H1 (cell line): Measurements from ENCODE around the gene LBX2. TPM values are rescaled to one million over a fixed set of nuclear protein-coding genes. Genes with fewer than 3 reads are reported as not detected.

Source experiments
- CTCF ChIA-PET: fragments of 300-600 bp; sonication (Branson Sonifier 250); formaldehyde crosslinking; loops from one replicate; lab custom pipeline; 2021; ENCODE audit not compliant: partially characterized antibody; lab: Charles Lee
- POLR2A ChIA-PET: fragments of 300-600 bp; sonication (Branson Sonifier 250); formaldehyde crosslinking; loops from one replicate; lab custom pipeline; 2021; ENCODE audit warnings: inconsistent platforms; ENCODE audit not compliant: partially characterized antibody; lab: Charles Lee
- DNase-seq, 2 experiments: peaks; one replicate each; pipeline versions ENCODE4 v3.0.0 to v3.0.0-alpha.2; 2010 to 2022; ENCODE audit warnings: low spot score in 2 of 2, low read depth in 1 of 2, mixed read lengths in 1 of 2
- FAIRE-seq: peaks from 2 replicates; lab custom pipeline; 2011; peaks lifted over from hg19 to GRCh38; lab: Jason Lieb, UNC
- H2AFZ ChIP-seq: 2 replicates; pipeline ENCODE4 v1.8.1; 2012; ENCODE audit warnings: low read length, inconsistent platforms
- H2AK5ac ChIP-seq: 2 replicates; pipeline ENCODE4 v1.6.1; 2013; ENCODE audit warnings: low read depth, low read length
- H2BK120ac ChIP-seq: replicated peaks from 2 replicates; pipeline ENCODE3; 2013; ENCODE audit warnings: low read depth, low read length, inconsistent platforms
- H2BK12ac ChIP-seq: 2 replicates; pipeline ENCODE4 v1.6.1; 2013; ENCODE audit warnings: low read depth, low read length
- H2BK15ac ChIP-seq: 2 replicates; pipeline ENCODE4 v1.6.1; 2013; ENCODE audit warnings: low read length
- H2BK20ac ChIP-seq: 2 replicates; pipeline ENCODE4 v1.6.1; 2013; ENCODE audit warnings: low read length
- H2BK5ac ChIP-seq: 2 replicates; pipeline ENCODE4 v1.6.1; 2013; ENCODE audit warnings: low read depth, low read length
- H3K14ac ChIP-seq: 2 replicates; pipeline ENCODE4 v1.6.1; 2013; ENCODE audit warnings: inconsistent platforms; ENCODE audit not compliant: insufficient read length
- H3K18ac ChIP-seq: 2 replicates; pipeline ENCODE4 v1.6.1; 2013; ENCODE audit warnings: low read length; ENCODE audit errors: extremely low read depth
- H3K23ac ChIP-seq: 2 replicates; pipeline ENCODE4 v1.6.1; 2013; ENCODE audit warnings: inconsistent platforms; ENCODE audit not compliant: insufficient read length
- H3K23me2 ChIP-seq: 2 replicates; pipeline ENCODE4 v1.6.1; 2013; ENCODE audit warnings: low read depth, low read length
- H3K27ac ChIP-seq: 2 replicates; pipeline ENCODE4 v1.6.1; 2011; ENCODE audit warnings: low read depth, low read length, inconsistent platforms
- H3K27me3 ChIP-seq, 4 experiments: replicated peaks in 1 of 4; 1 replicate in 1 of 4; 2 replicates in 3 of 4; pipeline versions ENCODE4 v1.6.1 to v1.8.1; 2011 to 2013; ENCODE audit warnings: low read length in 3 of 4, mild to moderate bottlenecking in 3 of 4, inconsistent platforms in 2 of 4, mixed read lengths in 2 of 4, moderate library complexity in 1 of 4; ENCODE audit not compliant: control insufficient read depth in 3 of 4, insufficient read depth in 3 of 4; ENCODE audit errors: extremely low read depth in 1 of 4
- H3K36me3 ChIP-seq, 4 experiments: 2 replicates each; pipeline versions ENCODE4 v1.6.1 to v1.8.1; 2011 to 2013; ENCODE audit warnings: mild to moderate bottlenecking in 4 of 4, low read length in 3 of 4, moderate library complexity in 2 of 4, control low read depth in 1 of 4, inconsistent platforms in 1 of 4; ENCODE audit not compliant: insufficient read depth in 4 of 4, control insufficient read depth in 2 of 4
- H3K4ac ChIP-seq: replicated peaks from 2 replicates; pipeline ENCODE3; 2013; ENCODE audit warnings: low read length, low read depth, mixed read lengths, inconsistent platforms; ENCODE audit not compliant: insufficient read length
- H3K4me1 ChIP-seq, 4 experiments: replicated peaks in 1 of 4; 1 replicate in 1 of 4; 2 replicates in 3 of 4; pipeline versions ENCODE4 v1.6.1 to v1.8.1; 2011 to 2013; ENCODE audit warnings: low read length in 3 of 4, inconsistent platforms in 2 of 4, mixed read lengths in 1 of 4; ENCODE audit not compliant: insufficient read depth in 4 of 4, control insufficient read depth in 3 of 4
- H3K4me2 ChIP-seq, 2 experiments: 2 replicates each; pipeline versions ENCODE4 v1.6.1 to v1.8.1; 2011 to 2013; ENCODE audit warnings: low read depth in 2 of 2, low read length in 2 of 2, control low read depth in 1 of 2, inconsistent platforms in 1 of 2, mild to moderate bottlenecking in 1 of 2; ENCODE audit not compliant: insufficient read depth in 1 of 2
- H3K4me3 ChIP-seq, 4 experiments: fragments of 200-600, 300-600 bp in 1 of 4; sonication (generic), shearing (Covaris generic), sonication (Bioruptor Twin) in 1 of 4; 2 replicates each; pipeline versions ENCODE4 v1.5.1 to v1.8.1; 2011 to 2016; ENCODE audit warnings: low read length in 4 of 4, low read depth in 3 of 4, control low read depth in 2 of 4, inconsistent platforms in 2 of 4, mild to moderate bottlenecking in 2 of 4, mixed read lengths in 1 of 4, moderate library complexity in 1 of 4; ENCODE audit not compliant: insufficient read depth in 2 of 4; ENCODE audit errors: extremely low read depth in 1 of 4
- H3K56ac ChIP-seq: replicated peaks from 2 replicates; pipeline ENCODE3; 2013; ENCODE audit warnings: low read depth, mild to moderate bottlenecking, mixed read lengths, low read length, inconsistent platforms; ENCODE audit not compliant: insufficient read length
- H3K79me1 ChIP-seq: 2 replicates; pipeline ENCODE4 v1.6.1; 2013; ENCODE audit warnings: low read depth, low read length, control low read depth
- H3K79me2 ChIP-seq, 2 experiments: 2 replicates each; pipeline versions ENCODE4 v1.6.1 to v1.8.1; 2012 to 2013; ENCODE audit warnings: low read length in 2 of 2, mild to moderate bottlenecking in 2 of 2, inconsistent platforms in 1 of 2; ENCODE audit not compliant: insufficient read depth in 2 of 2, control insufficient read depth in 1 of 2
- H3K9ac ChIP-seq, 4 experiments: replicated peaks in 1 of 4; 1 replicate in 1 of 4; 2 replicates in 3 of 4; pipeline versions ENCODE4 v1.6.1 to v1.8.1; 2011 to 2013; ENCODE audit warnings: low read depth in 3 of 4, low read length in 3 of 4, control low read depth in 2 of 4, mild to moderate bottlenecking in 2 of 4, moderate library complexity in 2 of 4, inconsistent platforms in 1 of 4; ENCODE audit errors: extremely low read depth in 1 of 4
- H3K9me3 ChIP-seq, 2 experiments: 2 replicates each; pipeline versions ENCODE4 v1.6.1 to v1.8.1; 2012 to 2013; ENCODE audit warnings: mild to moderate bottlenecking in 2 of 2, moderate library complexity in 2 of 2, control low read depth in 1 of 2, inconsistent platforms in 1 of 2, low read depth in 1 of 2, low read length in 1 of 2, mixed read lengths in 1 of 2; ENCODE audit not compliant: insufficient read depth in 2 of 2
- H4K20me1 ChIP-seq, 2 experiments: replicated peaks in 1 of 2; 2 replicates each; pipeline versions ENCODE3 to v1.8.1; 2011 to 2013; ENCODE audit warnings: inconsistent platforms in 2 of 2, low read length in 2 of 2, mild to moderate bottlenecking in 1 of 2; ENCODE audit not compliant: insufficient read depth in 2 of 2, control insufficient read depth in 1 of 2
- H4K5ac ChIP-seq: 2 replicates; pipeline ENCODE4 v1.6.1; 2013; ENCODE audit warnings: low read length, low read depth, mixed read lengths, inconsistent platforms; ENCODE audit not compliant: insufficient read length
- H4K8ac ChIP-seq: 2 replicates; pipeline ENCODE4 v1.8.0; 2013; ENCODE audit warnings: mild to moderate bottlenecking, moderate library complexity, low read length, inconsistent platforms; ENCODE audit not compliant: insufficient read depth; ENCODE audit errors: extremely low read depth
- H4K91ac ChIP-seq: replicated peaks from 2 replicates; pipeline ENCODE3; 2013; ENCODE audit warnings: low read length, mixed read lengths, inconsistent platforms; ENCODE audit not compliant: insufficient read length
- BCL11A ChIP-seq, 2 experiments: IDR thresholded peaks; one replicate each; pipeline ENCODE4 v1.6.1; 2011; ENCODE audit warnings: low read depth in 2 of 2, low read length in 2 of 2, mild to moderate bottlenecking in 2 of 2
- CHD1 ChIP-seq: IDR thresholded peaks from 2 replicates; pipeline ENCODE4 v1.6.1; 2012; ENCODE audit warnings: low read depth, low read length, improper control_type of control experiment
- HDAC6 ChIP-seq: IDR thresholded peaks from one replicate; pipeline ENCODE4 v1.7.1; 2012; ENCODE audit warnings: low read depth, mild to moderate bottlenecking, inconsistent platforms, low read length, moderate library complexity
- JUN ChIP-seq: IDR thresholded peaks from 2 replicates; pipeline ENCODE4 v1.6.1; 2011; ENCODE audit warnings: low read depth, mild to moderate bottlenecking, improper control_type of control experiment, low read length
- MAFK ChIP-seq: IDR thresholded peaks from 2 replicates; pipeline ENCODE4 v1.6.1; 2012; ENCODE audit warnings: low read depth, mild to moderate bottlenecking, improper control_type of control experiment, low read length
- NRF1 ChIP-seq: IDR thresholded peaks from 2 replicates; pipeline ENCODE4 v1.6.1; 2011; ENCODE audit warnings: mild to moderate bottlenecking, low read depth, low read length, improper control_type of control experiment
- POU5F1 ChIP-seq: IDR thresholded peaks from 2 replicates; pipeline ENCODE4 v1.6.1; 2011; ENCODE audit warnings: low read depth, mild to moderate bottlenecking, low read length, moderate library complexity
- SP4 ChIP-seq: IDR thresholded peaks from 2 replicates; pipeline ENCODE4 v1.6.1; 2012; ENCODE audit warnings: low read length, inconsistent platforms
- SRF ChIP-seq: IDR thresholded peaks from 2 replicates; pipeline ENCODE4 v1.6.1; 2011; ENCODE audit warnings: mild to moderate bottlenecking, low read depth, low read length, moderate library complexity
- SUZ12 ChIP-seq: fragments of 200-600 bp; sonication (generic); IDR thresholded peaks from 2 replicates; pipeline ENCODE4 v1.6.1; 2012; ENCODE audit warnings: mild to moderate bottlenecking, inconsistent platforms, low read length, moderate library complexity, mixed read lengths
- TEAD4 ChIP-seq: IDR thresholded peaks from 2 replicates; pipeline ENCODE4 v1.6.1; 2012; ENCODE audit warnings: low read depth, low read length, inconsistent platforms, mixed read lengths
- ZNF274 ChIP-seq: IDR thresholded peaks from 2 replicates; pipeline ENCODE4 v1.7.0; 2012; ENCODE audit warnings: low read length, borderline replicate concordance; ENCODE audit errors: extremely low read depth
- WGBS, 2 experiments: shearing (Covaris generic) in 1 of 2; methylation state at CpG; one replicate each; pipeline versions ENCODE4 v1.1.6 to v1.1.7; 2013 to 2015; ENCODE audit warnings: low lambda C conversion rate in 2 of 2, mixed read lengths in 2 of 2, inconsistent platforms in 1 of 2, low coverage in 1 of 2, missing lambda C conversion rate in 1 of 2; ENCODE audit not compliant: insufficient replicate concordance in 2 of 2, insufficient coverage in 1 of 2, insufficient read length in 1 of 2; ENCODE audit errors: extremely low coverage in 1 of 2, missing lambda C conversion rate in 1 of 2; 5-methylcytosine and 5-hydroxymethylcytosine counted together
- polyA plus RNA-seq, 7 experiments: library from polyadenylated mRNA; depleted of rRNA in 3 of 7; stranded (reverse) in 5 of 7; unstranded in 2 of 7; fragments of >200 nt in 5 of 7; fragments of 200-250 nt in 2 of 7; gene quantifications; 1 replicate in 5 of 7; 2 replicates in 1 of 7; 4 replicates in 1 of 7; pipeline versions ENCODE4 v1.2.1 to v1.2.3, GENCODE V29; 2011 to 2013; ENCODE audit warnings: missing spikeins in 2 of 7, mixed read lengths in 2 of 7
- total RNA-seq: library from RNA; stranded (reverse); fragmentation: NEBNext Ultra II Directional; extraction: Animal tissue kit (Norgen Biotek cat#: 25700); gene quantifications from 2 replicates; pipeline ENCODE4 v1.2.1, GENCODE V29; 2021
- TF ChIP-seq, protein P1 (sequence below): IDR thresholded peaks from 2 replicates; pipeline ENCODE4 v1.6.1; 2012; ENCODE audit warnings: low read length, inconsistent platforms

The LBX2 gene
- total and polyA plus RNA-seq, 2 of the 8 experiments (the other 6 are each of a cell fraction or from before 2014, with no cell fraction given), result 0.27 TPM; not detected in 1

DNA sequence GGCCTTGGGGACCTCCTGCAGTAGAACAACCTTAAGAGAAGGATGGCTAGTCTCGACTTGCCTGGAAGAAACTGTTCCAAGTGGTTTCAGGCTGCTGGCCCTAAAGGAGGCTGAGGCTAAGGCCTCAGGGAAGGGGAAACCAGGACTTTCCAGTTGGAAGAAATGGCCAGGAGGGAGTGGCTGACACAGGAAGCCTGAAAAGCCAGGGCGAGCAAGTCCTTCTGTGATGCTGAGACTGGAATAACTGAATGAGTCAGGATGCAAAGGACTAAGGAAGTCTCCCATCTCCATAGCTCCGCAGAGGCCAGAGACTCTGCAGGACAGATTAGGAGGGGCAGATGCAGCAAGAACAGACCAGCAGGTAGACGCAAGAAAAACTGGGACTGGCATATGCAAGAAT is 37.7 kb upstream of the LBX2 start:
- H3K4me1 ChIP-seq, result no peaks in the 10 kb centered on the region; a peak in 1 of 7 replicates
- CTCF ChIA-PET, result no interaction called here
- H2BK20ac ChIP-seq, result no peak overlapping the region
- no peak overlapping the region for H3K9ac ChIP-seq
- no peak overlapping the region for H3K23ac ChIP-seq
- H3K79me2 ChIP-seq, result no peaks in the 10 kb centered on the region
- no peak overlapping the region for H2BK15ac ChIP-seq
- no peak overlapping the region for H2BK12ac ChIP-seq
- no peak overlapping the region for H3K18ac ChIP-seq
- H3K4me2 ChIP-seq, result no peak overlapping the region
- H2BK5ac ChIP-seq, result no peak overlapping the region
- FAIRE-seq (no peak), DNase-seq (no peak)
- no peak overlapping the region for H3K4me3 ChIP-seq
- H3K36me3 ChIP-seq, result peaks cover 2 to 17% (median 8%) of the 10 kb centered on the region in 4 experiments; a peak in 7 of 8 replicates
- no peaks in the 10 kb centered on the region; the same call in 1 of the 2 replicates for H3K23me2 ChIP-seq
- no peak overlapping the region for H4K91ac ChIP-seq
- H3K56ac ChIP-seq, result no peak overlapping the region
- no peak overlapping the region for H4K8ac ChIP-seq
- H2BK120ac ChIP-seq, result no peak overlapping the region
- no peak overlapping the region for H3K27ac ChIP-seq
- H2AFZ ChIP-seq, result no peak overlapping the region
- POLR2A ChIA-PET, result interaction anchor here (1.2 kb wide), 1 partner anchor 18 kb away, joined by 3 read pairs; no protein-coding TSS in a partner anchor
- no peaks in the 10 kb centered on the region for H3K9me3 ChIP-seq
- H3K14ac ChIP-seq, result no peak overlapping the region
- no peak overlapping the region for H2AK5ac ChIP-seq
- H4K20me1 ChIP-seq, result peaks cover 3 to 10% of the 10 kb centered on the region in 2 experiments
- no peak overlapping the region for H4K5ac ChIP-seq
- WGBS, 2 experiments, result 78% methylated on average over 4 of the region's 4 CpGs; no CpG with 5 or more reads in 1 of the 2 experiments
- H3K79me1 ChIP-seq, result no peaks in the 10 kb centered on the region
- no peak overlapping the region for H3K4ac ChIP-seq
- no peaks in the 10 kb centered on the region for H3K27me3 ChIP-seq
- no peak for TF ChIP-seq SRF
- no peak for TF ChIP-seq POU5F1
- no peak for TF ChIP-seq HDAC6
- TF ChIP-seq CHD1, result no peak
- TF ChIP-seq SP4, result no peak
- TF ChIP-seq BCL11A (IDR thresholded peaks at IDR 0.05; ENCODE audit: low read depth in 2 of 2, low read length in 2 of 2), result no peak
- no peak for TF ChIP-seq MAFK
- TF ChIP-seq SUZ12, result no peak
- no peak for TF ChIP-seq JUN
- TF ChIP-seq NRF1, result no peak
- TF ChIP-seq TEAD4, result no peak
- TF ChIP-seq ZNF274, result no peak
- TF ChIP-seq, protein P1, sequence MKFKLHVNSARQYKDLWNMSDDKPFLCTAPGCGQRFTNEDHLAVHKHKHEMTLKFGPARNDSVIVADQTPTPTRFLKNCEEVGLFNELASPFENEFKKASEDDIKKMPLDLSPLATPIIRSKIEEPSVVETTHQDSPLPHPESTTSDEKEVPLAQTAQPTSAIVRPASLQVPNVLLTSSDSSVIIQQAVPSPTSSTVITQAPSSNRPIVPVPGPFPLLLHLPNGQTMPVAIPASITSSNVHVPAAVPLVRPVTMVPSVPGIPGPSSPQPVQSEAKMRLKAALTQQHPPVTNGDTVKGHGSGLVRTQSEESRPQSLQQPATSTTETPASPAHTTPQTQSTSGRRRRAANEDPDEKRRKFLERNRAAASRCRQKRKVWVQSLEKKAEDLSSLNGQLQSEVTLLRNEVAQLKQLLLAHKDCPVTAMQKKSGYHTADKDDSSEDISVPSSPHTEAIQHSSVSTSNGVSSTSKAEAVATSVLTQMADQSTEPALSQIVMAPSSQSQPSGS, result no peak
